Measurements from ENCODE around the gene TMC4.
A peak's percentile ranks its signal among the peaks of the same experiment; 100 is the strongest.
"Not testable (repeated sequence)": the region's sequence is repeated elsewhere in the genome, so short reads cannot be mapped to it uniquely, and the experiment has no call there.

TMC4 gene, protein sequence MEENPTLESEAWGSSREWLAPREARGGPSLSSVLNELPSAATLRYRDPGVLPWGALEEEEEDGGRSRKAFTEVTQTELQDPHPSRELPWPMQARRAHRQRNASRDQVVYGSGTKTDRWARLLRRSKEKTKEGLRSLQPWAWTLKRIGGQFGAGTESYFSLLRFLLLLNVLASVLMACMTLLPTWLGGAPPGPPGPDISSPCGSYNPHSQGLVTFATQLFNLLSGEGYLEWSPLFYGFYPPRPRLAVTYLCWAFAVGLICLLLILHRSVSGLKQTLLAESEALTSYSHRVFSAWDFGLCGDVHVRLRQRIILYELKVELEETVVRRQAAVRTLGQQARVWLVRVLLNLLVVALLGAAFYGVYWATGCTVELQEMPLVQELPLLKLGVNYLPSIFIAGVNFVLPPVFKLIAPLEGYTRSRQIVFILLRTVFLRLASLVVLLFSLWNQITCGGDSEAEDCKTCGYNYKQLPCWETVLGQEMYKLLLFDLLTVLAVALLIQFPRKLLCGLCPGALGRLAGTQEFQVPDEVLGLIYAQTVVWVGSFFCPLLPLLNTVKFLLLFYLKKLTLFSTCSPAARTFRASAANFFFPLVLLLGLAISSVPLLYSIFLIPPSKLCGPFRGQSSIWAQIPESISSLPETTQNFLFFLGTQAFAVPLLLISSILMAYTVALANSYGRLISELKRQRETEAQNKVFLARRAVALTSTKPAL

DNA sequence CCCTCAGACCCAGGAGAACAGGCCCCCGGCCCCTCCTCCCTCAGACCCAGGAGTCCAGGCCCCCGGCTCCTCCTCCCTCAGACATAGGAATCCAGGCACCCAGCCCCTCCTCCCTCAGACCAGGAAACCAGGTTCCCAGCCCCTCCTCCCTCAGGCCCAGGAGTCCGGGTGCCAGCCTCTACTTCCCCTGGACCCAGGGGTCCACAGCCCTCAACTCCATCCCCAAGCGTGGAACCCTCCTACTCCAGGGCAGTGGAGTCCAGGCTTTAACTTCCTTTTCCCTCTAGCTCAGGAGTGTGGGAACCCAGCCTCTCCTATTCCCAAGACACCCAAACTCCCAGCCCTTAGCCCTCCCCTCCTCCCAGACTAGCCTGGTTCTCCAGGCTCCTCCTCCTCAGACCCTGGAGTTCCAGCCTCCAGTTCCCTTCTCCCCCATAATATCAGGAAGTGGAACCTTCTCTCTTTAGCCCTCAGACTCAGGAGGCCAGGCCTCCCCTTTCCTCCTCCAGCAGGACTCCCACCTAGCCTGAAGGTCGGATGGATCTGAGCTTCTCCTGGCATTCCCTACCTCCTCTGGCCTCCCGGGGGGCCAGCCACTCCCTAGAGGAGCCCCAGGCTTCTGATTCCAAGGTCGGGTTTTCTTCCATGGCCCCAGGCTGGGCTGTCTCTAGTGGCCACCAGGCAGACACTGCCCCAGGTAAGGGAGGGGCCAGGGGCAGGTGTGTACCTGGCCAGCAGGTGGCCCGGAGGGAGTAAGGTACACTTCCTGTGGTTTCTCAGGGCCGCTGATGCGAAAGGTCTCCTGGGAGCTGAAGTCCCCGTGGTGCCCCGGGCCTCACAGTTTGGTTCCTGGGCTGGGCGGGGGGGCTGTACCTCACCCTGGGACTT lies at the start of gene TMC4:
TMC4 (minus strand) TSS at position 690 of the 888 bp plus-strand sequence; CDS start at position 647, 43 bp downstream.
- TF ChIP-seq, protein P1, sequence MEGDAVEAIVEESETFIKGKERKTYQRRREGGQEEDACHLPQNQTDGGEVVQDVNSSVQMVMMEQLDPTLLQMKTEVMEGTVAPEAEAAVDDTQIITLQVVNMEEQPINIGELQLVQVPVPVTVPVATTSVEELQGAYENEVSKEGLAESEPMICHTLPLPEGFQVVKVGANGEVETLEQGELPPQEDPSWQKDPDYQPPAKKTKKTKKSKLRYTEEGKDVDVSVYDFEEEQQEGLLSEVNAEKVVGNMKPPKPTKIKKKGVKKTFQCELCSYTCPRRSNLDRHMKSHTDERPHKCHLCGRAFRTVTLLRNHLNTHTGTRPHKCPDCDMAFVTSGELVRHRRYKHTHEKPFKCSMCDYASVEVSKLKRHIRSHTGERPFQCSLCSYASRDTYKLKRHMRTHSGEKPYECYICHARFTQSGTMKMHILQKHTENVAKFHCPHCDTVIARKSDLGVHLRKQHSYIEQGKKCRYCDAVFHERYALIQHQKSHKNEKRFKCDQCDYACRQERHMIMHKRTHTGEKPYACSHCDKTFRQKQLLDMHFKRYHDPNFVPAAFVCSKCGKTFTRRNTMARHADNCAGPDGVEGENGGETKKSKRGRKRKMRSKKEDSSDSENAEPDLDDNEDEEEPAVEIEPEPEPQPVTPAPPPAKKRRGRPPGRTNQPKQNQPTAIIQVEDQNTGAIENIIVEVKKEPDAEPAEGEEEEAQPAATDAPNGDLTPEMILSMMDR (conservative IDR thresholded peaks at IDR 0.05) = peak; percentile 82
- peak within 1 kb of the TSS; percentile 97 for H3K27ac ChIP-seq

DNA sequence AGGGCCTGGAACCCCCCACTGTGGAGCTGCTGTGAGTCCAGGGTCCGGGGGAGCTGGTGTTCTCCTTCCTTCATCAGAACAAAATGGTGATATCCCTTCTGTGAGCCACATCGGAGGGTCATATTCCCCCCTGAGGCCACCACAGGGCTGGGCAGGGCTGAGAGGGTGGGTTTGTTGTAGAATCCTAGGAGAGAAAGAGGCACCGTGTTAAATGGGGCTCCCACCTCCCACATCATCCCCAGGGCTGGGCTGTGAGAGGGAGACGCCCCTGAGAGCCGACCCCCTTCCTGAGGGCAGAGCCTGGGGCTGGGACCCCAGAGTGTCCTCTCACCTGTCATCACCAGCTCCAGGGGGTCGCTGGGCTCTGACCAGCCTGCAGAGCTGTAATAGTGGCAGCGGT lies 49.0 kb upstream of the TMC4 start:
- not testable (repeated sequence) for H3K27ac ChIP-seq

DNA sequence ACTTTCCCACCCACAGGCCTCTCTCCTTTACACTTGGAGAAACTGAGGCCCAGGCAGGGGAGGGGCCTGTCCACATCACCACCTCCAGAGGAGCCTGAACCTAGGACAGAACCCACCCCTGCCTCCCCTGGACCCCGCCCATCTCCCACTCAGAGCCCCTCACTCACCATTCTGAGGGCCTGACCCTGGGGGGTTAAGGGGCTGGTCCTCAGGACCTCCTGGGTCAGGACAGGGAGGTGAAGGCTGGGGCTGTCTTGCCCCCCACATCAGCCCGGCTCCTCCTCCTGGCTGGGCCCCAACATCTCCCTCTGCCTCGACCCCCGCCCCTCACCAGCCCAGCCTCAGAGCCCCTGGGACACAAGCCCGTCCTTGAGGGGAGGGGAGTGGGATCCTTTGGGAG lies 46.7 kb upstream of the TMC4 start:
- H3K27ac ChIP-seq = not testable (repeated sequence)

DNA sequence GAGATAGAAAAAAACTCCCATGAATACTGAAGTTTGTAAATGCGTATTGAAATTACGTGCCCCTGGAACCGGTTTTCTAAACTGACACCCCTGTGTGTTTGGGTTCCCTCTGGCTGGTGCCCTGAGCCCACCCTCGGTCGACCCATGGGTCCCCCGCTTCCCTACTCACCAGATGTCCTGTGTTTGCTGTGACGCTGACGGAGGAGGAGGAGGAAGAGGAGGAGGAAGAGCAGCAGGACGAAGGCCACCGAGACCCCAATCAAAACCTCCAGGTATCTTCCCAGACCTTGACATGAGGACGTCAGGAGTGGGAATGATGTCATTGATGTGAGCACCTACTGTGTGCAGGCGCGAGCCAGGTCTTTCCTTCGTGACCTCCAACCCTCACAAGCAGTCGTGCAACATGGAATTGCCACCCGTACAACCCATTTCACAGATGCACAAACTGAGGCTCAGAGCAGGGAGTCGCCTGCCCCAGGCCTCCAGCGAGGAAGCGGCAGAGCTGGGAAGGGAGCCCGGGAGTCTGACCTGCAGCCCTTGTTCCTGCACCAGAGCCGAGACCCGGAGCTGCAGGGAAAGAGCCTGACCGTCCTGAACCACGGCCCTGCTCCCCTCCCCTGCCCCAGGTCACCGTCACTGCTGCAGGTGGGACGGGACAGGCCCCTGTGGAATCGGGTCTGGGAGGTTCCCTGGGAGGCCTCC lies 46.2 kb upstream of the TMC4 start:
- no peak overlapping the region for H3K27ac ChIP-seq
- TF ChIP-seq, protein P1 (conservative IDR thresholded peaks at IDR 0.05) = no peak

DNA sequence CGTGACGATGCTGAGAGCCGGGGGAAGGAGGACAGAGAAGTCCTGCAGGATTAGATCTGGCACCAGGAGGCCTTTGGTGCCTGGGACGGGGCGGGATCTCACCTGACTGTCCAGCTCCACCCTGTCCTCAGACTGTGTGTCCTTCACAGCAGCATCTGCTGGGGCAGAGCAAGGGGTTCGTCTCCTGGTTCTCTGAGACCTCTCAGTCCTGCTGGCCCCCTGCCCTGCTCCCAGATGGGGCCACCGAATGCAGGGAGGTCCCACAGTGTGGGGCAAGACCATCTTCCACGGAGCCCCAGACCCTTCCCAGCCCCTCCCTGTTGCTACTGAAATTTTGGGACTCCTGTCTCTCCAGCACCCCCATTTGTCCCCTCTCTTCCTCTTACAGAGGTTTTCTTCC lies 45.3 kb upstream of the TMC4 start:
- TF ChIP-seq, protein P1 (conservative IDR thresholded peaks at IDR 0.05) = no peak
- no peak overlapping the region for H3K27ac ChIP-seq

DNA sequence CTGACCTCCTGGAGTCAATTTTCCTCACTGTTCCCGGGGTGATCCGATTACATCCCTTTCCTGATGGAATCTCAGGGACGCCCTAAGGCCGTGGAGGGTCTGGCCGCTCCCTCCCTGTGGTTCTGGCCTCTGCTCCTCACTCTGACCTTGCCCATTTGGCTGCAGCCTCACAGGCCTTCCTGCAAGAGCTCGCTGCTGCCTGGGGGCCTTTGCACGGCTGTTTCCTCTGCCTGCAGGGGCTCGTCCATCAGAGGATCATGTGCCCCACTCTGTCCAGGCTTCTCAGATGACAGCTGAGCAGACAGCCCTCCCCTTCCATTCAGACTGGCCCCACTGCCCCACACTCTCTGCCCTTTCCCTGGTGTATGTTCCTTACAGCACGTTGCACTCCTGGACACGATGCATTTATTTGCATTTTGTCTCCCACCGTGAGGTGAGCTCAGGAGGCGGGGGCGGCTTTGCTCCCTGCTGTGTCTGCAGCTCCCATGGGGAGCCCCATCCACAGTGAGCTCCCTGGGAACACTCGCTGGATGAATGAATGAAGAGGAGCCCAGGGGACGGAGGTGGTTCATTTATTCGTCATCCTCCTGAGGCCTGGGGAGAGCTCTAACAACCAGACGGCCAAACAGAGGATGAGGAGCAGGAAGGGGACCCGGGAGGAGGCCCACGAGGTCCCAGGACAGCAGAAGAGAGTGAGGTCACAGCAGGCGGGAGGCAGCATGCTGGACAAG lies 44.7 kb upstream of the TMC4 start:
- H3K27ac ChIP-seq = not testable (repeated sequence)

DNA sequence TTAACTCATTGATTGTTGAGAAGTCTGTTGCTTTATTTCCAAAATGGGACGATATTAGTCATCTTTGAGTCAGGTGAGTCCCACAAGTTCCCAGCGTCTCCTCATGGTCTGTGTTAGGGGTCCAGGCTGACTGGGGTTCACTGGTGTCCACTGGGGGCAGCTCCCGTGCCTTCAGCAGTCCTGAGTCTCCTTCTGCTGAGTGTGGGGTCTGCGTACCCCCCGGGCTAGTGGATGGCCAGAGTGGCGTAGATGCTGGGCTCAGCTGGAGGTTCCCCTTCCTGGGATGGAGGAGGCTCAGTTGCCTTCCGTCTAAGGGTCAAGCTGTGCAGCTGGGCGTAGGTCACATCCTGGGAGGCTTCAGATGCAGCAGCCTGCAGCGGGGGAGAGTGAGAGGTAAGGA lies 43.9 kb upstream of the TMC4 start:
- TF ChIP-seq, protein P1 (conservative IDR thresholded peaks at IDR 0.05) = no peak
- H3K27ac ChIP-seq = no peak overlapping the region

DNA sequence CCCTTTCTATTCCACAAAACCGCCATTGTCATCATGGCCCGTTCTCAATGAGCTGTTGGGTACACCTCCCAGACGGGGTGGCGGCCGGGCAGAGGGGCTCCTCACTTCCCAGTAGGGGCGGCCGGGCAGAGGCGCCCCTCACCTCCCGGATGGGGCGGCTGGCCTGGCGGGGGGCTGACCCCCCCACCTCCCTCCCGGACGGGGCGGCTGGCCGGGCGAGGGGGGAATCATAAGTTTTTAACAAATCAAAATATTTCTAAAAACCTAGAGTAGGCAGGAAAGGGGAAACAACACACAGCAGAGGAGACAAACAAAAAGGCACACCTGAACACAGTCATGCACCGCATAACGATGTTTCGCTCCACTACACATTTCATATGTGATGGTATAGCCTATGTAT lies 41.8 kb upstream of the TMC4 start:
- H3K27ac ChIP-seq = not testable (repeated sequence)

DNA sequence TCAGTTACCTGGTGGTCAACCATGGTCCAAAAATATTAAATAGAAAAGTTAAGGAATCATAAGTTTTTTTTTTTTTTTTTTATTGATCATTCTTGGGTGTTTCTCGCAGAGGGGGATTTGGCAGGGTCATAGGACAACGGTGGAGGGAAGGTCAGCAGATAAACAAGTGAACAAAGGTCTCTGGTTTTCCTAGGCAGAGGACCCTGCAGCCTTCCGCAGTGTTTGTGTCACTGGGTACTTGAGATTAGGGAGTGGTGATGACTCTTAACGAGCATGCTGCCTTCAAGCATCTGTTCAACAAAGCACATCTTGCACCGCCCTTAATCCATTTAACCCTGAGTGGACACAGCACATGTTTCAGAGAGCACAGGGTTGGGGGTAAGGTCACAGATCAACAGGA lies 41.3 kb upstream of the TMC4 start:
- not testable (repeated sequence) for H3K27ac ChIP-seq
